Measurements from ENCODE around the gene COL6A1. TPM values are rescaled to one million over a fixed set of nuclear protein-coding genes. Genes with fewer than 3 reads are reported as not detected.

The COL6A1 gene
- total RNA-seq, 2 donors from 2014 or later = 814 to 1,189 TPM

DNA sequence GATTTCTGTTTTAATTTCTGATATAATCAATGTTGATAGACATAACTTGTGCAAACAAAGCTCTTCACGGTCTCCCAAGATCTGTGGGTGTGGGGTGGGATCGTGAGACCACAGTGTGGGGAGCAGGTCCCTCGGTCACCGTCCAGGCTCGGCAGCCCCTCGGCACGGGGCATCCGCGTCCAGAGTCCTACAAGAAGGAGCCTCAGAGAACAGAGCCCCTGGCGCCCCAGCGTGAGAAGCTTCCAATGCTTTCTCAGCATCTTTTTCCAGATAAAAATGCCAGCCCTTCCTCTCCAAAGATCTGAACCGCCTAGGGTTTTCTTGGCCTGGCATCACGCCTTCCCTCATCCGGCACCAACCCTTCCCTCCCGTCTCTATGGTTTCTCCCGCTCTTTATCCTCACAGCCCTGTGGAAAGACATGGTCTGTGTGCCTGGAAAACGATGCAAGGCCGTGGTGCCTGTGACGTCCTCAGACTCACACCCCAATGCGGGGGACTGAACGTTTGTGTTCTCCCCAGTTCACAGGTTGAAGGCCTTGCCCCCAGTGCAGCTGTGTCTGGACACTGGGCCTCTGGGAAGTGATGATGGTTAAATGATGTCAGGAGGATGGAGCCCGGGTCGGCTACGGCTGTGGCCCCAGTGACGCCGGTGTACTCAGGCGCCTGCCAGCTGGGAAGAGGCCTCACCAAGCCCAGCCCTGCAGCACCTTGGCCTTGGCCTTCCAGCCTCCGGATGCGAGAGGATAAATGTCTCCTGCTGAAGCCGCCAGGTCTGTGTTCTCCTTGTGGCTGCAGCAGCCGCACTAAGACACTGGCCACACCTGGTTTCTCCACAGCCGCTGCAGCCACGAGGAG is 70.5 kb downstream of the COL6A1 start:
- Histone ChIP-seq H3K4me1 (ENCODE audit: control insufficient read depth in 1 of 2, low read depth in 2 of 2) (peaks cover 34 to 64% of the 10 kb centered on the region in 2 donors), H3K27ac (no peak overlapping the region), H3K9me3 (no peaks in the 10 kb centered on the region), H3K36me3 (no peaks in the 10 kb centered on the region), H3K4me3 (no peak overlapping the region), H3K27me3 (replicated peaks; ENCODE audit: insufficient read depth) (no peaks in the 10 kb centered on the region)
- no peak for DNase-seq (ENCODE audit: low spot score)
- TF ChIP-seq, protein P1, sequence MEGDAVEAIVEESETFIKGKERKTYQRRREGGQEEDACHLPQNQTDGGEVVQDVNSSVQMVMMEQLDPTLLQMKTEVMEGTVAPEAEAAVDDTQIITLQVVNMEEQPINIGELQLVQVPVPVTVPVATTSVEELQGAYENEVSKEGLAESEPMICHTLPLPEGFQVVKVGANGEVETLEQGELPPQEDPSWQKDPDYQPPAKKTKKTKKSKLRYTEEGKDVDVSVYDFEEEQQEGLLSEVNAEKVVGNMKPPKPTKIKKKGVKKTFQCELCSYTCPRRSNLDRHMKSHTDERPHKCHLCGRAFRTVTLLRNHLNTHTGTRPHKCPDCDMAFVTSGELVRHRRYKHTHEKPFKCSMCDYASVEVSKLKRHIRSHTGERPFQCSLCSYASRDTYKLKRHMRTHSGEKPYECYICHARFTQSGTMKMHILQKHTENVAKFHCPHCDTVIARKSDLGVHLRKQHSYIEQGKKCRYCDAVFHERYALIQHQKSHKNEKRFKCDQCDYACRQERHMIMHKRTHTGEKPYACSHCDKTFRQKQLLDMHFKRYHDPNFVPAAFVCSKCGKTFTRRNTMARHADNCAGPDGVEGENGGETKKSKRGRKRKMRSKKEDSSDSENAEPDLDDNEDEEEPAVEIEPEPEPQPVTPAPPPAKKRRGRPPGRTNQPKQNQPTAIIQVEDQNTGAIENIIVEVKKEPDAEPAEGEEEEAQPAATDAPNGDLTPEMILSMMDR (IDR thresholded peaks at IDR 0.05) = no peak
- ATAC-seq (ENCODE audit: insufficient number of reproducible peaks, low FRiP score, low read depth) = no peak

DNA sequence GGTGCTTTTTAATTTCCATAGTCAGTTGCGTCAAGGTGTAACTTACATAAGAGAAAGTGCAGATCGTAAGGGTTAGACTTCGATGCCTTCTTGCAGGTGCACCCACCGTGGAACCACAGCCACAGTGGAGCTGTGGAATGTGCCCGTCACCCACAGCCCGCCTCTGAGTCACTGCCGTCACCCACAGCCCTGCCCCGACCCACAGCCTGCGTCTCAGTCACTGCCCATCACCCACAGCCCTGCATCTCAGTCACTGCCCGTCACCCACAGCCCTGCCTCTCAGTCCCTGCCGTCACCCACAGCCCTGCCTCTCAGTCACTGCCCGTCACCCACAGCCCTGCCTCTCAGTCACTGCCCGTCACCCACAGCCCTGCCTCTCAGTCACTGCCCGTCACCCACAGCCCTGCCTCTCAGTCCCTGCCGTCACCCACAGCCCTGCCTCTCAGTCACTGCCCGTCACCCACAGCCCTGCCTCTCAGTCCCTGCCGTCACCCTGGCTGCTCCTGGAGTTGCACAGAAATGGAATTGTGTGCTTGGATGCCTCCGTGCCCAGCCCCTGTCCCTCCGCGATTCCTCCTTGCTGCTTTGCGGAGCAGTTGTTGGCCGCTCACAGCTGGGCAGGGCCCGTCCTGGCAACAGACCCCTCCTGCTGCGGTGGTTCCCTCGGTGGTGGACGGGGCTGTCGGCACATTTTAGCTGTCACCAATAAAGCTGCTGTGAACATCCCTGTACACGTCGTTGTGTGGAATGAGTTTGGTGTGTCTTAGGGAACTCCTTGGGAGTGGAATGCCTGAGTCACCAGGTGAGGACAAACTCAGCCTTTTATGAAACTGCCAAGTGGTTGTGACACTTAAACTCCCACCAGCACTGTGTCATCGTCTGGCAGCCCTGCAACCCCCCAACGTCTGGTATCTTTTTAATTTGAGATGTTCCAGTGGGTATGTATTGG is 71.4 kb downstream of the COL6A1 start:
- no peak overlapping the region for H3K4me3 ChIP-seq
- H3K27ac ChIP-seq = no peak overlapping the region
- DNase-seq (ENCODE audit: low spot score) (no peak), ATAC-seq (ENCODE audit: insufficient number of reproducible peaks, low FRiP score, low read depth) (no peak)
- TF ChIP-seq, protein P1 (IDR thresholded peaks at IDR 0.05) = no peak
- no peaks in the 10 kb centered on the region for H3K27me3 ChIP-seq (replicated peaks; ENCODE audit: insufficient read depth)
- no peaks in the 10 kb centered on the region for H3K36me3 ChIP-seq
- H3K4me1 ChIP-seq (ENCODE audit: control insufficient read depth in 1 of 2, low read depth in 2 of 2) = peaks cover 37 to 73% of the 10 kb centered on the region in 2 donors
- no peaks in the 10 kb centered on the region for H3K9me3 ChIP-seq

DNA sequence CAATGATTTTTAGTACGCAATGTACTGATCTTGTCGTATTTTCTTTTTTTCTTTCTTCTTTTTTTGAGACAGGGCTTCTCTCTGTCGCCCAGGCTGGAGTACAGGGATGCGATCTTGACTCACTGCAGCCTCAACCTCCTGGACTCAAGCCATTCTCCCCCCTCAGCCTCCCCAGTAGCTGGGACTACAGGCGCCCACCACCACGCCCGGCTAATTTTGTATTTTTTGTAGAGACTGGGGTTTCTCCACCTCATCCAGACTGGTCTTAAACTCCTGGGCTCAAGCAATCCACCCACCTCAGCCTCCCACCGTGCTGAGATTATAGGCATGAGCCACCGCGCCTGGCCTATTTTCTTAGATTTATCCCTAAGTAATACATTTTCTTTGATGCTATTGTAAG is 72.5 kb downstream of the COL6A1 start:
- H3K4me1 ChIP-seq (ENCODE audit: control insufficient read depth in 1 of 2, low read depth in 2 of 2) = peaks cover 35 to 71% of the 10 kb centered on the region in 2 donors
- TF ChIP-seq, protein P1 (IDR thresholded peaks at IDR 0.05) = no peak

DNA sequence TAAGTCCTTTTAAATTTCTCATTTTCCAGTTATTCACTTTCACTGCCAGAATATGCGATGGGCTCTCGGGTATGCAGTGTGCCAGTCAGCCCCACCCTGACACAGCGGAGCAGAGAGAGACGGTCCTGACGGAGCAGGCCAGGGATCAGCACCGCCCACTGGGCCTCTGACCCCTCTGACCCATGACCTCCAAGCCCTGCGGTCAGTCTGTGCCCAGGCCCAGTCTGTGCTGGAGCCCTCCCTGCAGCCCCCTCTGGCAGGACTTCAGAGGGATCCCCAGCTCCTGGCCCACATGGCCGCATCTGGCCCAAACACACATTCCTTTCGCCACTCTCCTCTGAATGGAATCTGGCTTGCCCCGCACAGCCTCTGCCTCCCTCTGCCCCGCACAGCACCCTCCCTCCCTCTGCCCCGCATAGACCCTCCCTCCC is 72.9 kb downstream of the COL6A1 start:
- peaks cover 34 to 69% of the 10 kb centered on the region in 2 donors for H3K4me1 ChIP-seq (ENCODE audit: control insufficient read depth in 1 of 2, low read depth in 2 of 2)

More for the DNA sequence above, 72.5 kb downstream of the COL6A1 start:
- H3K36me3 ChIP-seq = no peaks in the 10 kb centered on the region
- DNase-seq (ENCODE audit: low spot score) (no peak), ATAC-seq (ENCODE audit: insufficient number of reproducible peaks, low FRiP score, low read depth) (no peak)
- no peaks in the 10 kb centered on the region for H3K9me3 ChIP-seq
- H3K27me3 ChIP-seq (replicated peaks; ENCODE audit: insufficient read depth) = no peaks in the 10 kb centered on the region
- peak overlapping the region; percentile 36 to 72 for H3K27ac ChIP-seq
- peak overlapping the region; percentile 19 for H3K4me3 ChIP-seq

More for the DNA sequence above, 72.9 kb downstream of the COL6A1 start:
- H3K27ac ChIP-seq = peak overlapping the region; percentile 36 to 72
- no peaks in the 10 kb centered on the region for H3K9me3 ChIP-seq
- TF ChIP-seq, protein P1 (IDR thresholded peaks at IDR 0.05) = no peak
- ATAC-seq (ENCODE audit: insufficient number of reproducible peaks, low FRiP score, low read depth) (no peak), DNase-seq (ENCODE audit: low spot score) (no peak)
- H3K27me3 ChIP-seq (replicated peaks; ENCODE audit: insufficient read depth) = no peaks in the 10 kb centered on the region
- peak overlapping the region; percentile 19 for H3K4me3 ChIP-seq
- H3K36me3 ChIP-seq = no peaks in the 10 kb centered on the region

Other genes starting within 250 kb of the COL6A1 start
- gene COL6A2, start 116.3 kb downstream of the COL6A1 start, total RNA-seq = 1,000 to 10,000 TPM; 1,835 to 1,885 TPM
- under 1 TPM in 1 of 2 donors, not detected in 1; 0.27 TPM for gene FTCD, start 173.8 kb downstream of the COL6A1 start, total RNA-seq
- 1 to 10 TPM; 3.2 to 7.9 TPM for gene SPATC1L, start 202.7 kb downstream of the COL6A1 start, total RNA-seq
- 100 to 1,000 TPM in 1 of 2 donors, 10 to 100 TPM in 1; 78.1 to 109 TPM for gene LSS, start 247.0 kb downstream of the COL6A1 start, total RNA-seq

All from thoracic aorta (tissue), 2 donors.